Tibial artery (tissue), 4 donors: Measurements from ENCODE around the gene NDST3.
A peak's percentile ranks its signal among the peaks of the same experiment; 100 is the strongest.

ENCODE experiments used
- DNase-seq, 2 donors: peaks; one replicate each; pipeline ENCODE4 v3.0.0-alpha.2; 2019
- H3K27ac ChIP-seq, 2 donors: fragments of 200-600 bp; sonication (generic) in 1 of 2; 1 replicate in 1 of 2; 2 replicates in 1 of 2; pipeline ENCODE4 v1.5.1; 2018 to 2019; ENCODE audit warnings: mild to moderate bottlenecking in 1 of 2
- H3K27me3 ChIP-seq, 2 donors: fragments of 200-600 bp; sonication (generic) in 1 of 2; one replicate each; pipeline versions ENCODE4 v1.5.1 to v1.6.0; 2016 to 2019
- H3K36me3 ChIP-seq, 3 donors: fragments of 200-600 bp; sonication (generic) in 2 of 3; one replicate each; pipeline ENCODE4 v1.5.1; 2016 to 2019; ENCODE audit warnings: mild to moderate bottlenecking in 2 of 3
- H3K4me1 ChIP-seq, 4 donors: fragments of 200-600 bp; sonication (generic) in 2 of 4; 1 replicate in 3 of 4; 2 replicates in 1 of 4; pipeline ENCODE4 v1.5.1; 2016 to 2019
- H3K4me3 ChIP-seq, 2 donors: fragments of 200-600 bp; sonication (generic) in 1 of 2; 1 replicate in 1 of 2; 2 replicates in 1 of 2; pipeline ENCODE4 v1.5.1; 2018 to 2019; ENCODE audit warnings: mild to moderate bottlenecking in 2 of 2
- H3K9me3 ChIP-seq, 3 donors: fragments of 200-600 bp; sonication (generic) in 1 of 3; one replicate each; pipeline ENCODE4 v1.5.1; 2016 to 2019
- CTCF ChIP-seq, 2 experiments: fragments of 200-600 bp in 1 of 2; fragments of 450-650 bp in 1 of 2; IDR thresholded peaks; one replicate each; pipeline ENCODE4 v1.5.1; 2017 to 2019; ENCODE audit warnings: antibody characterized with exemption in 2 of 2, mild to moderate bottlenecking in 1 of 2, moderate library complexity in 1 of 2
- intact Hi-C: fragments of 100-400 bp; cut with DNase I; formaldehyde crosslinking; loops from one replicate; pipeline ENCODE4 v1.15.0; 2023; ENCODE audit warnings: low total_unique reads

The NDST3 gene

GRCh38 chr4:118276580-118276979 lies 242.3 kb downstream of the NDST3 start:
- H3K27ac ChIP-seq = no peak overlapping the region
- H3K9me3 ChIP-seq = no peaks in the 10 kb centered on the region
- H3K27me3 ChIP-seq = peaks cover 0 to 6% of the 10 kb centered on the region in 2 donors
- no peak overlapping the region for H3K4me3 ChIP-seq
- intact Hi-C loops = no loop called here
- TF ChIP-seq CTCF (IDR thresholded peaks at IDR 0.05) = no peak
- DNase-seq = no peak
- H3K4me1 ChIP-seq = peaks cover 0 to 23% (median 12%) of the 10 kb centered on the region in 4 donors
- peaks cover 0 to under 1% (median 0%) of the 10 kb centered on the region in 3 donors for H3K36me3 ChIP-seq

GRCh38 chr4:118277243-118277642 lies 243.0 kb downstream of the NDST3 start:
- peaks cover 0 to 23% (median 12%) of the 10 kb centered on the region in 4 donors for H3K4me1 ChIP-seq
- no peak for DNase-seq
- H3K4me3 ChIP-seq = no peak overlapping the region
- H3K27ac ChIP-seq = no peak overlapping the region
- no peaks in the 10 kb centered on the region for H3K9me3 ChIP-seq
- peaks cover 0 to 5% of the 10 kb centered on the region in 2 donors for H3K27me3 ChIP-seq
- intact Hi-C loops = no loop called here
- peaks cover 0 to 6% (median 0%) of the 10 kb centered on the region in 3 donors for H3K36me3 ChIP-seq
- no peak for TF ChIP-seq CTCF (IDR thresholded peaks at IDR 0.05)

GRCh38 chr4:118278473-118279274 lies 244.4 kb downstream of the NDST3 start:
- Histone ChIP-seq H3K4me1 (peaks cover 0 to 23% (median 12%) of the 10 kb centered on the region in 4 donors), H3K27me3 (no peaks in the 10 kb centered on the region), H3K27ac (peak overlapping the region; percentile 91 to 94), H3K4me3 (peak overlapping the region; percentile 79), H3K9me3 (no peaks in the 10 kb centered on the region), H3K36me3 (peaks cover 0 to 6% (median 0%) of the 10 kb centered on the region in 3 donors)
- intact Hi-C loops = no loop called here
- DNase-seq = peak; percentile 94 to 96
- TF ChIP-seq CTCF (IDR thresholded peaks at IDR 0.05) = no peak

- peak overlapping the region; percentile 79 for H3K4me3 ChIP-seq
- intact Hi-C loops = no loop called here
- no peaks in the 10 kb centered on the region for H3K9me3 ChIP-seq
- TF ChIP-seq CTCF (IDR thresholded peaks at IDR 0.05) = no peak
- H3K27me3 ChIP-seq = no peaks in the 10 kb centered on the region
- peaks cover 0 to 6% (median 0%) of the 10 kb centered on the region in 3 donors for H3K36me3 ChIP-seq
- DNase-seq = no peak
- peaks cover 0 to 23% (median 12%) of the 10 kb centered on the region in 4 donors for H3K4me1 ChIP-seq
- peak overlapping the region; percentile 91 to 94 for H3K27ac ChIP-seq
Measured at GRCh38 chr4:118279328-118279727, 245.0 kb downstream of the NDST3 start.

GRCh38 chr4:118279920-118280432 lies 245.7 kb downstream of the NDST3 start:
- no peak for DNase-seq
- peak overlapping the region; percentile 91 to 94 for H3K27ac ChIP-seq
- intact Hi-C loops = no loop called here

More at GRCh38 chr4:118279920-118280432, 245.7 kb downstream of the NDST3 start:
- no peaks in the 10 kb centered on the region for H3K9me3 ChIP-seq
- peak overlapping the region in 1 of 2 donors; percentile 79 for H3K4me3 ChIP-seq
- H3K36me3 ChIP-seq = peaks cover 0 to 6% (median 0%) of the 10 kb centered on the region in 3 donors
- H3K4me1 ChIP-seq = peaks cover 0 to 23% (median 12%) of the 10 kb centered on the region in 4 donors
- no peak for TF ChIP-seq CTCF (IDR thresholded peaks at IDR 0.05)
- no peaks in the 10 kb centered on the region for H3K27me3 ChIP-seq
